Body of pancreas (tissue), 4 donors: ENCODE results near the gene EYS. TPM values are rescaled to one million over a fixed set of nuclear protein-coding genes. Genes with fewer than 3 reads are reported as not detected.
A peak's percentile ranks its signal among the peaks of the same experiment; 100 is the strongest.

Experiments
- ATAC-seq: fragments of 150-250 bp; one replicate; pipeline ENCODE4 v1.9.1; 2016
- DNase-seq, 4 donors: peaks; one replicate each; pipeline ENCODE4 v3.0.0-alpha.2; 2019
- H3K27ac ChIP-seq, 4 donors: fragments of 200-600 bp; sonication (generic); 1 replicate in 3 of 4; 2 replicates in 1 of 4; pipeline versions ENCODE4 v1.5.1 to v1.6.1; 2016 to 2019; ENCODE audit warnings: mild to moderate bottlenecking in 1 of 4, mixed read lengths in 1 of 4, moderate library complexity in 1 of 4
- H3K27me3 ChIP-seq, 2 donors: fragments of 200-600 bp; sonication (generic); one replicate each; pipeline ENCODE4 v1.6.0; 2016; ENCODE audit warnings: mild to moderate bottlenecking in 1 of 2
- H3K36me3 ChIP-seq, 2 donors: fragments of 200-600 bp; sonication (generic); replicated peaks in 1 of 2; 2 replicates each; pipeline ENCODE4 v1.5.1; 2016; ENCODE audit warnings: low read depth in 2 of 2; ENCODE audit not compliant: insufficient read depth in 1 of 2
- H3K4me1 ChIP-seq: fragments of 200-600 bp; sonication (generic); one replicate; pipeline ENCODE4 v1.6.0; 2016
- H3K4me3 ChIP-seq, 2 donors: fragments of 200-600 bp; sonication (generic); 1 replicate in 1 of 2; 2 replicates in 1 of 2; pipeline ENCODE4 v1.5.1; 2016 to 2019
- H3K9me3 ChIP-seq, 3 donors: fragments of 200-600 bp; sonication (generic); 1 replicate in 2 of 3; 2 replicates in 1 of 3; pipeline ENCODE4 v1.5.1; 2016
- POLR2A ChIP-seq, 3 donors: fragments of 450-650 bp; IDR thresholded peaks; one replicate each; pipeline ENCODE4 v1.6.1; 2016; ENCODE audit warnings: antibody characterized with exemption in 3 of 3, mild to moderate bottlenecking in 2 of 3
- whole genome bisulfite sequencing, 2 donors: methylation state at CpG; one replicate each; pipeline ENCODE4 v1.1.5; 2017; 5-methylcytosine and 5-hydroxymethylcytosine counted together
- intact Hi-C: fragments of 100-400 bp; cut with DNase I; formaldehyde crosslinking; loops from one replicate; pipeline ENCODE4 v1.15.1; 2023
- total RNA-seq, 2 donors: library from RNA; depleted of rRNA; stranded (reverse); fragments of >200 nt; gene quantifications; one replicate each; pipeline ENCODE4 v1.1.0, GENCODE V29; 2016
- TF ChIP-seq, protein P1 (sequence below), 7 experiments: fragments of 450-650 bp in 4 of 7; fragments of 200-600 bp in 3 of 7; sonication (generic) in 3 of 7; IDR thresholded peaks; one replicate each; pipeline ENCODE4 v1.5.1; 2016 to 2019; ENCODE audit warnings: antibody characterized with exemption in 7 of 7

EYS gene
- total RNA-seq, 2 donors from 2014 or later: 0.26 TPM; not detected in 1

DNA sequence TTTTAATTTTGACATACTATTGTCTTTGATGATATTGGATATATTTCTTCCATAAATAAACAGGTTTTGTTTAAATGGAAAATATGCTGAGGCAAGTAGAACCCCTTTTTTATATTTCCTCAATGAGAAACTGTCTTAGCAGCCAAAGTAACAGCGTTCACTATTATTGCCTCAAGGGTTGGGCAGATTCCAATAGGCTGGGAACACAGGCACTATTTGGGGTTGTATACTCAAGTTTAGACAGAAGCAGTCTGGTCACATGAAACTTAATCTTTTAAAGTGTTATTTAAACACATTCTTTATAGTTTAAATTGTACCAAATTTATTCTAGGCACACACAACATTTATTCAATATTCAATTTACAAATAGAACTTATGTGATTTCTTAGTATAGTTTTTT, 520.2 kb downstream of the EYS start:
- no peaks in the 10 kb centered on the region for H3K36me3 ChIP-seq
- H3K4me3 ChIP-seq: no peak overlapping the region
- ATAC-seq (no peak), DNase-seq (no peak)
- WGBS, 2 donors: 70 to 85% methylated on average over 1 of the region's 1 CpG
- no peak overlapping the region for H3K27ac ChIP-seq
- intact Hi-C loops: no loop called here
- no peaks in the 10 kb centered on the region for H3K9me3 ChIP-seq
- TF ChIP-seq, protein P1, sequence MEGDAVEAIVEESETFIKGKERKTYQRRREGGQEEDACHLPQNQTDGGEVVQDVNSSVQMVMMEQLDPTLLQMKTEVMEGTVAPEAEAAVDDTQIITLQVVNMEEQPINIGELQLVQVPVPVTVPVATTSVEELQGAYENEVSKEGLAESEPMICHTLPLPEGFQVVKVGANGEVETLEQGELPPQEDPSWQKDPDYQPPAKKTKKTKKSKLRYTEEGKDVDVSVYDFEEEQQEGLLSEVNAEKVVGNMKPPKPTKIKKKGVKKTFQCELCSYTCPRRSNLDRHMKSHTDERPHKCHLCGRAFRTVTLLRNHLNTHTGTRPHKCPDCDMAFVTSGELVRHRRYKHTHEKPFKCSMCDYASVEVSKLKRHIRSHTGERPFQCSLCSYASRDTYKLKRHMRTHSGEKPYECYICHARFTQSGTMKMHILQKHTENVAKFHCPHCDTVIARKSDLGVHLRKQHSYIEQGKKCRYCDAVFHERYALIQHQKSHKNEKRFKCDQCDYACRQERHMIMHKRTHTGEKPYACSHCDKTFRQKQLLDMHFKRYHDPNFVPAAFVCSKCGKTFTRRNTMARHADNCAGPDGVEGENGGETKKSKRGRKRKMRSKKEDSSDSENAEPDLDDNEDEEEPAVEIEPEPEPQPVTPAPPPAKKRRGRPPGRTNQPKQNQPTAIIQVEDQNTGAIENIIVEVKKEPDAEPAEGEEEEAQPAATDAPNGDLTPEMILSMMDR (IDR thresholded peaks at IDR 0.05): no peak
- no peak for TF ChIP-seq POLR2A (IDR thresholded peaks at IDR 0.05)
- H3K27me3 ChIP-seq: no peaks in the 10 kb centered on the region
- H3K4me1 ChIP-seq: no peaks in the 10 kb centered on the region

GRCh38 chr6:65182681-65183080, 524.3 kb downstream of the EYS start:
- Histone ChIP-seq H3K36me3 (no peaks in the 10 kb centered on the region), H3K9me3 (no peaks in the 10 kb centered on the region), H3K4me1 (no peaks in the 10 kb centered on the region), H3K4me3 (no peak overlapping the region), H3K27me3 (no peaks in the 10 kb centered on the region), H3K27ac (no peak overlapping the region)
- DNase-seq (peak; percentile 4 to 48 (median 12)), ATAC-seq (no peak)
- 53 to 60% methylated on average over 2 of the region's 2 CpGs for WGBS, 2 donors
- TF ChIP-seq, protein P1 (IDR thresholded peaks at IDR 0.05): no peak
- no peak for TF ChIP-seq POLR2A (IDR thresholded peaks at IDR 0.05)
- intact Hi-C loops: no loop called here

DNA sequence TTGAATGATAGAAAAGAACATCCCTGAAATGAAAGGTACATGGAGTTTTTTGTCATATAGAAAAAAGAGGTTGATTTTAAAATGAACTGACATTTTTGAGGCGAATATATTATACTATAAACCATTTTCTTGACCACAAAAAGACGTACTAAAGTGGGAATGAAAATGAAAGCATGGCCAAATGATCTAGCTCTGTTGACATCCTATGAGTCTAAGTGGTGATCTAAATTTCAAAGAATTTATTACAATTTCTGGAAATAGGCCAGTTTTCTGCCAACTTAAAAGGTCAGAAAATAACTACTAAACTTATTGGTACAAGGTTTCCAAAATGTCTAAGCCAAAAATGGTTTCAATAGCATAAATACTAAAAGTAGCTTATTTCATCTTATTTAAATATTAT, 536.8 kb downstream of the EYS start:
- intact Hi-C loops: no loop called here
- DNase-seq: no peak
- H3K4me3 ChIP-seq: no peak overlapping the region
- no peaks in the 10 kb centered on the region for H3K9me3 ChIP-seq
- TF ChIP-seq POLR2A (IDR thresholded peaks at IDR 0.05): no peak
- TF ChIP-seq, protein P1 (IDR thresholded peaks at IDR 0.05): no peak
- no peak for ATAC-seq
- no peaks in the 10 kb centered on the region for H3K4me1 ChIP-seq
- no peak overlapping the region for H3K27ac ChIP-seq
- no peaks in the 10 kb centered on the region for H3K36me3 ChIP-seq
- WGBS, 2 donors: 60 to 77% methylated on average over 2 of the region's 2 CpGs
- no peaks in the 10 kb centered on the region for H3K27me3 ChIP-seq

- Histone ChIP-seq H3K27ac (no peak overlapping the region), H3K9me3 (no peaks in the 10 kb centered on the region), H3K36me3 (no peaks in the 10 kb centered on the region), H3K27me3 (no peaks in the 10 kb centered on the region), H3K4me3 (no peak overlapping the region), H3K4me1 (no peaks in the 10 kb centered on the region)
- no peak for ATAC-seq
- intact Hi-C loops: no loop called here
- no peak for DNase-seq
- TF ChIP-seq, protein P1 (IDR thresholded peaks at IDR 0.05): no peak
- TF ChIP-seq POLR2A (IDR thresholded peaks at IDR 0.05): no peak
- WGBS, 2 donors: 0 to 34% methylated on average over 1 of the region's 1 CpG
Observed at GRCh38 chr6:65161661-65162060, 545.4 kb downstream of the EYS start.

DNA sequence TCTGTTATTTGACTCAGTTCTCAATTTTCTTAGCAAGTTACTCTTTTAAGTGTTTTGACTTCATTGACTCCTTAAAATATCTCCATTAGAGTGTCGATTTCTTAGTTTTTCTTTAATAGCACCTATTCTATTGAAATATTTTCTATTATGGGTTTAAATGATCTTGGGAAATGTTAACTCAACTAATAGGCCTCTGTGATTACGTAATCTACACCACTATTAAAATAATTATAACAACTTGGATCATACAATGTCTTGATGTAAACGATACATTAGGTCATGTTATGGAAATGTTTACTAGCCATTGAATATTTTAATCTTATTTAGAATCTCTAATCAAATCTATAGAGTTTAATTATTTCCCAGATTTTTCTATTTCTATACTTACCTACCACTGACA, 550.0 kb downstream of the EYS start:
- no peak for ATAC-seq
- no peak for TF ChIP-seq POLR2A (IDR thresholded peaks at IDR 0.05)
- TF ChIP-seq, protein P1 (IDR thresholded peaks at IDR 0.05): no peak

More for the DNA sequence above, 550.0 kb downstream of the EYS start:
- no peaks in the 10 kb centered on the region for H3K36me3 ChIP-seq
- no peak for DNase-seq
- no peaks in the 10 kb centered on the region for H3K27me3 ChIP-seq
- H3K27ac ChIP-seq: no peak overlapping the region
- WGBS, 2 donors: 27 to 42% methylated on average over 3 of the region's 3 CpGs
- intact Hi-C loops: no loop called here
- no peaks in the 10 kb centered on the region for H3K9me3 ChIP-seq
- H3K4me1 ChIP-seq: no peaks in the 10 kb centered on the region
- H3K4me3 ChIP-seq: no peak overlapping the region
